ENCODE data around the gene BICDL2.

BICDL2 gene

GRCh38 chr16:2980227-2981176 is 56.2 kb downstream of the BICDL2 start, which contains the start of gene PKMYT1:
TSS of gene PKMYT1 (minus strand) at chr16:2980446. CDS start at chr16:2979657, 789 bp downstream.
- DNase-seq, result peak; percentile 75

- no peak for DNase-seq
Observed at GRCh38 chr16:2979669-2980226, 57.0 kb downstream of the BICDL2 start.
